ENCODE measurements around the gene PON1.

PON1 gene

DNA sequence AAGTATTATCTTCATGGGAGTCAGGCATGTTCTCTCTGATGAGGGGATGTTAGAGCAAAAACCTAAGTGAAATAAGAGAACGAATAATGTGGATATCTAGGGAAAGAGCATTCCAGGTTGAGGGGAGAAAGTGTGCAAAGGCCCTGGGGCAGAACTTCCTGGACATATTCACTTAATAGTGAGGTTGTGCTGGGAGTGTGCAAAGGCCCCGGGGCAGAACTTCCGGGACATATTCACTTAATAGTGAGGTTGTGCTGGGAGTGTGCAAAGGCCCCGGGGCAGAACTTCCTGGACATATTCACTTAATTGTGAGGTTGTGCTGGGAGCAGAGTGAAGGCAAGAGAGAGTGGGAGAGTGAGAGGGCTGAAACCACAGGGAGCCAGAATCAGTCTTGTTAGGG, 11.8 kb downstream of the PON1 start:
- Histone ChIP-seq H4K12ac (ENCODE audit: low read depth, low read length) (no peak overlapping the region), H3K79me1 (ENCODE audit: low read length) (no peaks in the 10 kb centered on the region), H3K27me3 (ENCODE audit: insufficient read depth, low read length) (no peaks in the 10 kb centered on the region), H3K79me2 (ENCODE audit: control insufficient read depth, insufficient read depth, low read length, poor library complexity) (no peaks in the 10 kb centered on the region), H3K23ac (ENCODE audit: low read length) (no peak overlapping the region), H3K9ac (ENCODE audit: low read length) (no peak overlapping the region), H2BK5ac (ENCODE audit: low read depth, low read length, poor library complexity) (no peak overlapping the region), H3K14ac (ENCODE audit: low read length) (no peak overlapping the region), H2BK12ac (ENCODE audit: low read length) (no peak overlapping the region), H3K36me3 (ENCODE audit: control insufficient read depth in 1 of 2, insufficient read depth in 2 of 2, low read length in 2 of 2) (no peaks in the 10 kb centered on the region), H3K4me3 (ENCODE audit: low read depth, low read length) (no peak overlapping the region), H4K91ac (ENCODE audit: low read depth, low read length) (no peak overlapping the region), H3K9me3 (ENCODE audit: insufficient read depth, low read depth, low read length) (no peaks in the 10 kb centered on the region), H3K18ac (ENCODE audit: low read length) (no peak overlapping the region), H2BK120ac (ENCODE audit: insufficient read depth, low read length, poor library complexity) (no peak overlapping the region), H3K4me1 (ENCODE audit: control insufficient read depth in 1 of 2, insufficient read depth in 2 of 2, low read length in 2 of 2) (no peaks in the 10 kb centered on the region), H3K4me2 (ENCODE audit: low read length) (no peak overlapping the region), H3K27ac (ENCODE audit: low read depth, low read length) (no peak overlapping the region), H2AFZ (ENCODE audit: insufficient read depth, low read length, poor library complexity) (no peak overlapping the region), H3K4ac (ENCODE audit: low read depth, low read length) (no peak overlapping the region), H2AK5ac (ENCODE audit: low read length) (no peak overlapping the region), H4K8ac (ENCODE audit: low read depth, low read length) (no peak overlapping the region)
- no CpG with 5 or more reads among the region's 4 CpGs for WGBS (ENCODE audit: extremely low coverage, insufficient coverage, insufficient read length)
- DNase-seq: no peak

DNA sequence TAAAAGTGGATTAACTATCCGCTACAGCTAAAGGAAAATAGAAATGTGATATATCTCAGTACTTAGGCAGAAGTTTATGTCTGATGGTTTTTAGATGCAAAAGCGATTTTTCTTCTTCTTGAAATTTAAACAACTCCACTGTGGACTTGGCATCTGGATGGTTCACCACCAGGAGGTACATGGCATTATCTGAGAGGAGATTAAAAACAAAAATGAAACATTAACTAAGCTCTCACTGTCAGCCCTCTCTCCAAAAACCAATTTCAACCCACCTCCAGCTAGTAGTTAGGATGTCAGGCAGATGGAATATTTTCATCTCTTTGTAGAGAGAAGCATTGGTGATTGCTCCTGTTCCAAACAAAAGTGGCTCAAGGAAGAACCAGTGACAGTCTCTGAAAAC, 12.9 kb downstream of the PON1 start:
- Histone ChIP-seq H3K4me3 (ENCODE audit: low read depth, low read length) (no peak overlapping the region), H3K9ac (ENCODE audit: low read length) (no peak overlapping the region), H3K23ac (ENCODE audit: low read length) (no peak overlapping the region), H3K14ac (ENCODE audit: low read length) (no peak overlapping the region), H2BK120ac (ENCODE audit: insufficient read depth, low read length, poor library complexity) (no peak overlapping the region), H3K9me3 (ENCODE audit: insufficient read depth, low read depth, low read length) (no peaks in the 10 kb centered on the region), H3K4ac (ENCODE audit: low read depth, low read length) (no peak overlapping the region), H3K36me3 (ENCODE audit: control insufficient read depth in 1 of 2, insufficient read depth in 2 of 2, low read length in 2 of 2) (no peaks in the 10 kb centered on the region), H3K18ac (ENCODE audit: low read length) (no peak overlapping the region), H4K91ac (ENCODE audit: low read depth, low read length) (no peak overlapping the region), H3K79me2 (ENCODE audit: control insufficient read depth, insufficient read depth, low read length, poor library complexity) (no peaks in the 10 kb centered on the region), H2AK5ac (ENCODE audit: low read length) (no peak overlapping the region), H3K4me1 (ENCODE audit: control insufficient read depth in 1 of 2, insufficient read depth in 2 of 2, low read length in 2 of 2) (no peaks in the 10 kb centered on the region), H3K79me1 (ENCODE audit: low read length) (no peaks in the 10 kb centered on the region), H2BK5ac (ENCODE audit: low read depth, low read length, poor library complexity) (no peak overlapping the region), H3K27me3 (ENCODE audit: insufficient read depth, low read length) (no peaks in the 10 kb centered on the region), H4K12ac (ENCODE audit: low read depth, low read length) (no peak overlapping the region), H2AFZ (ENCODE audit: insufficient read depth, low read length, poor library complexity) (no peak overlapping the region), H3K4me2 (ENCODE audit: low read length) (no peak overlapping the region), H3K27ac (ENCODE audit: low read depth, low read length) (no peak overlapping the region), H4K8ac (ENCODE audit: low read depth, low read length) (no peak overlapping the region), H2BK12ac (ENCODE audit: low read length) (no peak overlapping the region)
- no peak for DNase-seq
- no CpG with 5 or more reads among the region's 2 CpGs for WGBS (ENCODE audit: extremely low coverage, insufficient coverage, insufficient read length)

DNA sequence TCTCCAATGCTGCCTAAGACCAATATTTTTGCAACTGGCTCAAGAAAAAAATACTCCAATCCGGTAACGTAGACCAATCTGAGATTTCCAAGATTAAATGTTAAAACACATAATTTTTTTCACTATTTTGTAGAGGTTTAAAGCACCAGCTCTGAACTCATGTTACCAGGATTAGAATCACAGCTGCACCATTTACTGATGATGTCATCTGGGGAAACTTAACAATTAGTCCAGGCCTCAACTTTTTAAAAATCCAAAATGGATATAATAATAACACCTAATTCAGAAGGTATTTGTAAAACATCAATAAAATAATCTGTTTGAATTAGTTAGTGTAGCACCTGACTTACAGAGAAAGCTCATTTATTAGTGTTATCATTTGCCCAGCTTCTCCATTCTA, 14.4 kb downstream of the PON1 start:
- no peak for DNase-seq
- Histone ChIP-seq H4K91ac (ENCODE audit: low read depth, low read length) (no peak overlapping the region), H3K18ac (ENCODE audit: low read length) (no peak overlapping the region), H3K27ac (ENCODE audit: low read depth, low read length) (no peak overlapping the region), H4K12ac (ENCODE audit: low read depth, low read length) (no peak overlapping the region), H4K8ac (ENCODE audit: low read depth, low read length) (no peak overlapping the region), H3K36me3 (ENCODE audit: control insufficient read depth in 1 of 2, insufficient read depth in 2 of 2, low read length in 2 of 2) (no peaks in the 10 kb centered on the region), H3K4me2 (ENCODE audit: low read length) (no peak overlapping the region), H3K23ac (ENCODE audit: low read length) (no peak overlapping the region), H2AFZ (ENCODE audit: insufficient read depth, low read length, poor library complexity) (no peak overlapping the region), H3K27me3 (ENCODE audit: insufficient read depth, low read length) (no peaks in the 10 kb centered on the region), H2BK12ac (ENCODE audit: low read length) (no peak overlapping the region), H3K79me2 (ENCODE audit: control insufficient read depth, insufficient read depth, low read length, poor library complexity) (no peaks in the 10 kb centered on the region), H3K4me3 (ENCODE audit: low read depth, low read length) (no peak overlapping the region), H3K9me3 (ENCODE audit: insufficient read depth, low read depth, low read length) (no peaks in the 10 kb centered on the region), H3K4ac (ENCODE audit: low read depth, low read length) (no peak overlapping the region), H3K4me1 (ENCODE audit: control insufficient read depth in 1 of 2, insufficient read depth in 2 of 2, low read length in 2 of 2) (no peaks in the 10 kb centered on the region), H2AK5ac (ENCODE audit: low read length) (no peak overlapping the region), H2BK5ac (ENCODE audit: low read depth, low read length, poor library complexity) (no peak overlapping the region), H3K14ac (ENCODE audit: low read length) (no peak overlapping the region), H3K79me1 (ENCODE audit: low read length) (no peaks in the 10 kb centered on the region), H3K9ac (ENCODE audit: low read length) (no peak overlapping the region), H2BK120ac (ENCODE audit: insufficient read depth, low read length, poor library complexity) (no peak overlapping the region)
- no CpG with 5 or more reads among the region's 2 CpGs for WGBS (ENCODE audit: extremely low coverage, insufficient coverage, insufficient read length)

DNA sequence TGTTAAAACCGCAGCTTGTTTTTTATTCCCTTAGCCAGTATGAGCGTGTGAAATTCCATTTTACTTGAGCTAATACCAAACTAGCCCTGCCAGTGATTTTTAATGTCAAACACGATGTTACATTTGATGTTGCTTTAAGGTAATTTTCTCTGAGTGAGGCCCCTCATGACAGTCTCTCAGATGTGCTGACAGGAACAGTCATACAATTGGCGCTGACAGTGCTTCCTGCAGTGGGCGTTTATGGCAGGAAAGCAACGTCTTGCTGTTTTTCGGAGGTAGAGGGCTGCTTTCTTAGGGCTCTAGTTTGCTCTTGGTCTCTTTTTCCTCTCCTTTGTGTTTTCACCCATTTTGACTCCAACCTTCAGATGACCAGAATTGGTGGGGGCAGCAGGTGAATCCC, 19.3 kb downstream of the PON1 start:
- no peak overlapping the region for H3K27ac ChIP-seq (ENCODE audit: low read depth, low read length)
- no peaks in the 10 kb centered on the region for H3K27me3 ChIP-seq (ENCODE audit: insufficient read depth, low read length)
- H3K23ac ChIP-seq (ENCODE audit: low read length): no peak overlapping the region
- no peak overlapping the region for H3K9ac ChIP-seq (ENCODE audit: low read length)
- H3K18ac ChIP-seq (ENCODE audit: low read length): no peak overlapping the region
- no peaks in the 10 kb centered on the region for H3K9me3 ChIP-seq (ENCODE audit: insufficient read depth, low read depth, low read length)
- no peak overlapping the region for H4K91ac ChIP-seq (ENCODE audit: low read depth, low read length)
- H2BK5ac ChIP-seq (ENCODE audit: low read depth, low read length, poor library complexity): no peak overlapping the region
- DNase-seq: no peak
- no peak overlapping the region for H4K8ac ChIP-seq (ENCODE audit: low read depth, low read length)
- no CpG with 5 or more reads among the region's 7 CpGs for WGBS (ENCODE audit: extremely low coverage, insufficient coverage, insufficient read length)
- no peak overlapping the region for H3K4me2 ChIP-seq (ENCODE audit: low read length)
- no peaks in the 10 kb centered on the region for H3K36me3 ChIP-seq (ENCODE audit: control insufficient read depth in 1 of 2, insufficient read depth in 2 of 2, low read length in 2 of 2)
- H2BK120ac ChIP-seq (ENCODE audit: insufficient read depth, low read length, poor library complexity): no peak overlapping the region
- no peak overlapping the region for H4K12ac ChIP-seq (ENCODE audit: low read depth, low read length)
- H2AFZ ChIP-seq (ENCODE audit: insufficient read depth, low read length, poor library complexity): no peak overlapping the region
- H3K79me2 ChIP-seq (ENCODE audit: control insufficient read depth, insufficient read depth, low read length, poor library complexity): no peaks in the 10 kb centered on the region
- no peak overlapping the region for H3K4me3 ChIP-seq (ENCODE audit: low read depth, low read length)
- H3K4me1 ChIP-seq (ENCODE audit: control insufficient read depth in 1 of 2, insufficient read depth in 2 of 2, low read length in 2 of 2): no peaks in the 10 kb centered on the region
- no peak overlapping the region for H2BK12ac ChIP-seq (ENCODE audit: low read length)
- no peaks in the 10 kb centered on the region for H3K79me1 ChIP-seq (ENCODE audit: low read length)
- H3K14ac ChIP-seq (ENCODE audit: low read length): no peak overlapping the region
- H3K4ac ChIP-seq (ENCODE audit: low read depth, low read length): no peak overlapping the region
- no peak overlapping the region for H2AK5ac ChIP-seq (ENCODE audit: low read length)
